ENCODE measurements around the gene ZNF516.

Gene ZNF516

GRCh38 chr18:76441002-76441667, 53.9 kb downstream of the ZNF516 start:
- no peak for DNase-seq

DNA sequence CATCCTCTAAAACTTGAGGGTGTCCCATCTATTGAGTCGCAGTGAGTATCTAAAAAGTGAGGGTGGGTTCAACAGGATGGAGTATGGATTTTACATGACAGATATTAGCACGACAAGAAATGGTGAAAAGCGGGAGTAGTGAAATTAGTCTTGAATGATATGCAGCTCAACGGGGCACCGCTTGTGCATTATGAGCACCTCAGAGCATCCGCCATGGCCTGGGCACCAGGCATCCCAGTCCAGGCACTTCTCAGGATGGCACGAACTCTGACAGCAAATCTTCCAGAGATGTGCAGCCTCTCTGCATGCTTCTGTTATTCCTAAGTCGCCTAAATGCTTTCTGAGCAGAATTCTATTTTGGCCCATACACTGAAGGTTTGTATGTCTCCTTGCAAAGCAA, 57.1 kb downstream of the ZNF516 start:
- DNase-seq, result no peak

DNA sequence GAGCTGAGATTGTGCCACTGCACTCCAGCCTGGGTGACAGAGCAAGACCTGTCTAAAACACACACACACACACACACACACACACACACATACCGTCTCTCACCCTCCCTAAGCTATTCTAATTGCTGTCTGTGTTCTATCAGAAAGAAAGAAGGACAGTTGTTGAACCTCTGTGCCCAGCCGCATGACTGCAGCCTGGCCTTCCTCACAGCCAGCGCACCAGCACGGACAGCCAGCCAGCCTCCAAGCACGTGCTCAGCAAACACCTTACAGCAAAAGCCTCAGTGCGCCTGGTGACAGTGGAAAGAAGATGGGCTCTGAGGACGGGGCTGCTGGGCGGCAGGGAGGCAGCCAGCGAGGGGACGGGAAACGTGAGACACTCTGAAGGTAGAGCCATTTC, 58.0 kb downstream of the ZNF516 start:
- no peak for DNase-seq

DNA sequence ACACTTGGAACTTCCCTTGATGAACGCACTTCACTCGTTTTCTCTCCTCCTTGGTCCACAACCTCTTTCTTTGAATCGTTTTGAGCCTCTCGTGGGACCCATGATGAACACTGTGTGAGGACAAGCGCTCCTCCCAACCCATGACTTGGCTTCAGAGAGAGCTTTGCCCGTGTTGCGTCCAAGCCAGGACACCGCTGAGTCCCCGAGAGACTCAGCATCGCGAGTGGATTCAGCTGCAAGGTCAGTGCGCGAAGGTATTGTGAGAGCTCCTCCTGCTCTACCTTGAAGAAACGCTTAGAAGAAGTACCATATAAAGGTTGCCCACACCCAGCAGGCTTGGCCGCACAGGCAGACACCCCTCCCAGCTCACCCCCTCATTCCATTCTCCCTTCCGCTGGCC, 58.7 kb downstream of the ZNF516 start:
- no peak for DNase-seq

DNA sequence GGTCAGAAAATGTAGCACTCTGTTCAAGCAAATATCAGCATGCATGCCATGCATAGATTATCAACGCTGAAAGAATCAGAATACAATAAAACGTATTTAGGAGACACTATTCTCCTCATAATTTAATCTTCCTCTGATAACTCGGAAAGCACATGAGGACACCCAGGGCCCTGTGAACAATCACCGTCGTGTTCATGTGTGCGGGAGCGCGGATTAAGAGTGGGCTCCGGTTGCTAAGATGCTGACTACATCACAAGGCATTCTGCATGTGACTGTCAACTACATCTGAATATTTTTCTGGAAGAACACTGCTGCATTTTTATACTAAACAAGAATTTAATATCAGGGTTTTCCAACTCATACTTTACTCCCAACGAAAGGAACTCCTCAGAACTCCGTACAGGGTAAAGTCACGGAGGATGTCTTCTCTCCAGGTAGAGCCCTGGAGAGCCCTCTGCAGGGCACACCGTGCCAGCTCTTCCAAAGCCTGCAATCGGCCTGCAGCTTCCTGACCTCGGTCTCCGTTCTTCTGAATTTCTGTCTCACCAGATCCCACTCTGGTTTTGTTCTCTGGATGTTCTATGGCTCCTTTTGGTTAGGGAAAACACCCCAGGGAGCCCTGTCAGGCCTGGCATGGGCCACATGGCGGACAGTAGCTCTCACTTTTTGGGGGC, 59.6 kb downstream of the ZNF516 start:
- DNase-seq, result no peak

DNA sequence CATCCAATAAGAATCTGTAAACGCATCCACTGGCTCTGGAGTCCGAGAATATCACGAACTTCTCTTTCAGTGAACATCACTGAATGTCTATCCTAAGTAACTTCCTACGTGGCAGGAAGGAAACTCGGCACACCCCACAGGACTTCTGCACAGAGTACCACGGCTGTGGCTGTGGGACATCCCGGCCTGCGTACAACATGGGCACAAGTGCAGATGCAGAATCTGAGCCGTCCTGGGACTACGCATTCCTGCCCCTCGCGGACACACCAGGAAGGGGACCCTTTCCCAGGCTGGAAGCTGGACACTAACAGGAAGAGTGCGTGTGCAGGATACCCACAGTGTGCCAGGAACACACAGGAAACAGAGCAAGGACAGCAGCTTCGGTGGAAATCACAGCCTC, 60.6 kb downstream of the ZNF516 start:
- no peak for DNase-seq

DNA sequence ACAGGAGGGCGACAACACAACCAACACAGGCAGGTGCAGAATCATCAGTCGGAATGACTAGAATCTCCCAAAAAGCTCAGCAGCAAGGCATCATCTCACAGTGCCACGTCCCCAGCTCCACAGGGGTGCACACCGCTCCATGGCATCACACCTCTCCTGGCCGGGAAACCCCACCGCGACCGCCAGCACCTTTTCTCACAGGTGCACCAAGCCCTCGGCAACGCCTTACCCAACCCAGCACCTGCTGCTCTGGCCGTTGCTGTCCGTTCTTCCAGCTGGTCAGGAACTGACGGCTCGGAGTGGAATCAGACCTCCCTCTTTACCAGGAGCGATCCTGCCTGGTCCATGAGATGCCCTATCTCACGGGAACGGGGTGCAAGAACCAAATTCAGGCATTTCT, 61.3 kb downstream of the ZNF516 start:
- DNase-seq, result no peak

DNA sequence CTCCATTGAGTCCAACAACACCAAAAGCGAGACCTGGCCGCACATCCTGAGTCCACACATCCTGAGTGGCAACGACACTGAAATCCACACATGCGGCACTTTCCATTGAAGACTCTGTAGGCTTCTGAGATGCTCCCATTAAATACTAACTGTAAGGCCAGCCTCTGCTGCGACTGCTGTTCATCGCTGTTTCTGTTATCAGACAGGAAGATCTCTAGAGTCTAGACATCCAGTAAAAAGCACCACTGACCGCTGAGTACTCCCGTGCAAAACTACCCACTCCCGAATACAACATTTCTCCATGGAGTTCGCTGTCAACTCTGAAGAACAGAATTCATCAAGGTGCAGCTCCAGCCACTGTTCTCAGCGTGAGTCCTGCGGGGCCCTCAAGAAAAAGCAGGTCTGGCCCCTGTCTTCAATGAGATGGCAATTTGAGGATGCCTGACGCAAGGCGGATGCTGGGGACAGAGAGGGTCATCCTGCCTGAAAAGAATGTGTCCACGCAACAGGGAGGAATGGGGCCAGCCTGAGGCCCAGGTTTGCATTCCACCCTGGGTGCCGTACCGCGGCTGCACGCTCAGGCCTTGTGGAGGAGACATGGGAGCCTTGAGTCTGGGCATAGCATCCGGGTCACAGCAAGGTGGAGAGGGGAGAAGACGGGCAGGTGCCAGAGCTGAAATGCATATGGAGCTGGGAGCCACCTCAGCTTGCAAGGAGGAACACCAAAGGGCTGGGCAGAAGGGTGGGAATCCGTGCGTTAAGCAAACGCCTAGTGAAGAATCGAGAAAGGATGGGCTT, 61.9 kb downstream of the ZNF516 start:
- no peak for DNase-seq

DNA sequence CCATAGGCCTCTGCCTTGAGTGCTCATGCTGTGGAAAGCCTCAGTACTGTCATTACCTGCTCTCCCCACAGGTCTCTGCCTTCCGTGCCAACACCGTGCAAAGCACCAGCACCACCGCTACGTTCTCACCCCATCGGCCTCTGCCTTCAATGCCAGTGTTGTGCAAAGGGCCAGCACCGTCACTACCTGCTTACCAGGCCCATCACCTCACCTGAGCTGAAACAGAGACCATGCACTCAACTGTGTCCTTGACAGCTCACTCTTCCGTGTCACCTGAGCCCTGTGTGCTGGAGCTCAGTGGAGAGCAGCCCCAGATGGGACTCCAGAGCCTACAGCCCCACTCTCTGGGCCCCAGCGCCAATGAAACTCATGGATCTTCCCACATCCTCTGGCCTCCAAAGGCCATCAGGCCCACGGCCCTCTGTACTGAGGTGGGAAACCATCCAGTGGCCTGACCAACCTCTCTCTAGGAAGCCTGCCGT, 62.7 kb downstream of the ZNF516 start:
- DNase-seq, result peak; percentile 40

DNA sequence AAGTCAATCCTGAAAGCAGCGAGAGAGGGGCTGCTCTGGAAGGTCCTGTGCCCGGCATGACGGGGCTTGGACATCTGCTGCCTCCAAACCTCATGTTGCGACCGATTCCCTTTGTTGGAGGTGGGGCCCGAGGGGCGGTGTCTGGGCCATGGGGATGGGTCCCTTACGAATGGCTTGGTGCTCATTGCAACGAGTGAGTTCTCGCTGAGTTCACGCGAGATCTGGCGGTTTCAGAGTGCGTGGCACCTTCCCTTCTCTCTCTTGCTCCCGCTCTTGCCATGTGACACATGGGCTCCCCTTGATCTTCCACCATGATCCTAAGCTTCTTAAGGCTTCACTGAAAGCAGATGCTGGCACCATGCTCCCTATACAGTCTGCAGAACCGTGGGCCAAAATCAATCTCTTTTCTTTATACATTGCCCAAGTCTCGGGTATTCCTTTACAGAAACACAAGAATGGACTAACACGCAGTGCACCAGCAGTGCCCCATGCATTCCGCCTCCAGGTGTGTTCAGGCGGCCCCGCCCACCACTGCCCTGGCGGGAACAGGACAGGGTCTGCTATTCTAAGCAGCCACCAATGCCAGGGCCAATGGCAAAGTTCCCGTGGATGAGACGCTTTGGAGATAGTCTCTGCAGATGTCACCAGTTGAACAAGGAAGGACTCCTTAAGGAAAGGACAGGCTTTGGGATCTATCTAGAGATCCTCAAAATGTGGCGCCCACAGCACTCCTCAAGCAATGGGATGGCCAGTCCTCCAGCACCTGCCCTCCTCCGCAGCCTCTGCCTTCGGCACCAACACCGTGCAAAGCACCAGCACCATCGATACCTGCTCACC, 63.4 kb downstream of the ZNF516 start:
- no peak for DNase-seq

- no peak for DNase-seq
Observed at GRCh38 chr18:76430636-76431035, 64.4 kb downstream of the ZNF516 start.

DNA sequence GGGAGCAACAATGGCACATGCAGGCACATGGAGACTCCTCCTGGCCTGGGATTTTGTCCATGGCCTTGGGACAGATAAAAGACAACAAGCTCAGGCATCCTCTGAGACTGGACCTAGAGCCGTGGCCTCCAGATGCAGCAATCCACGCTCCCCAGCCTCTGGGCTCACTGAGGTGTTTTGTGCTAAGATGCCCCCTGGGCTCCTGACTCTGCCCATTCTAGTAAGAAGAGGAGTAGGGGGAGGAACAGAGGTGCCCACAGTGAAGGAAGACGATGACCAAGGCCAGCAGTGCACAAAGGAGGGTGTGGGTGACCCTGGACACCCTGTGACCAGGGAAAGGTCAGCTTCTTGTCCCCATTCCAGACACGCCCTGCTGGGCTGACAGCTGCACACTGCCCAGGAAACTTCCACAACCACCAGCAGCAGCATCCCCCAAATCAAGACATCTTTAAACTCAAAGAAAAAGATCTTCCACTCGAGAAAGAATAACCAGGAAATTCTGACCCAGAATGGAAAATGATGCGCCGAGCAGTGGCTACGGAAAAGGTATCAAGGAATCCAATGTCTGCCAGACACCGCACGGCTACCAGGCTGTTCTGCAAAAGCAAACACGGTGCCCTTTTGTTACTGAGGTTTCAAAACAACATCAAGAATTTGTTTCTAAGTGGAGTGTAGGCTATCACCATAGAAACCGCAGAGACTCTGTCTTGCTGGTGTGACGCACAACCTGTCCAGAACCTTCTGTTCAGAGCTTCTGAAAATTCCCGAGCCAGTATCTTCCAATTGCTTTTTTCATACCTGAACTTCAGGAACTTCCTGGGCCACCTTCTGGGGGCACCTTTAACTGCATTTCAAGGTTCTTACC, 65.5 kb downstream of the ZNF516 start:
- peak; percentile 29 for DNase-seq

DNA sequence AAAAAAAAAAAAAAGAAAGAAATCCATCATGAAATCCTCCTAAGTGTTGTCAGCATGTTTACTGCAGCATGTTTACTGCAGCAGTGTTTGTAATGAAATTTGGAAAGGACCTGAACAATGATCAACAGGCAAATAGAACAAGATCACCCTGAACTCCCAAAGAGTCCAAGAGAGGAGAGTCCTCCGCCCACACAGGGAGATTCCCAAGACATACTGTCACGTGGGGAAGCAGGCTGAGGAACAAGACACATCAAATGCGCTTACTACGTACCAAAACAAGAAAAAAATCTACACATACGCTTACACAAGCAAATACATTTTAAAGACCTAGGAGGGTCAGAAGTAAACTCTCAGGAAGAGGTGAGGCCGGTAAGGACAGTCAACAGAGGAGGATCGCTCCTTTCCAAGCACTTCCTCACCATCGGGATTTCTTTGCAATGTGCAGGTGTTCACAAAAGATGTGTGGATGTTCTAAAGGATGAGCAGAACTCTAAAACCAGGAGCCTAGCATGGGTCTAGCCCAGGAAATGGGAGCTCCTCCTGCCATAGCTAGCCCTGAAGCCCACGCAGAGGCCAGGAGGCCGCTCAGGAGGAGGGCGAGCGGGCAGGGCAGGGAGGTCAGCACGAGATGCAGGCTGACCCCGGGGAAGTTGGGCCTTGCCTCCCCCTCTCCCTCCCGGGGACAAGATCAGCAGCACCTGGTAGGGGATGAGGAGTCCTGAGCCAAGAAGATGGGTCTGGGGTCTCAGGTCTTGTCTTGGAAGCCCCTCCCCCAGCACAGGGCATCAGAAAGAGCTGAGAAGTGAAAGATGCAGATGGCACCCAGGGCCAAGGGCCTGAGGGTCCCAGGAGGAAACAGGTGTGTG, 66.4 kb downstream of the ZNF516 start:
- no peak for DNase-seq

GRCh38 chr18:76426737-76427305, 68.2 kb downstream of the ZNF516 start:
- peak; percentile 63 for DNase-seq

DNA sequence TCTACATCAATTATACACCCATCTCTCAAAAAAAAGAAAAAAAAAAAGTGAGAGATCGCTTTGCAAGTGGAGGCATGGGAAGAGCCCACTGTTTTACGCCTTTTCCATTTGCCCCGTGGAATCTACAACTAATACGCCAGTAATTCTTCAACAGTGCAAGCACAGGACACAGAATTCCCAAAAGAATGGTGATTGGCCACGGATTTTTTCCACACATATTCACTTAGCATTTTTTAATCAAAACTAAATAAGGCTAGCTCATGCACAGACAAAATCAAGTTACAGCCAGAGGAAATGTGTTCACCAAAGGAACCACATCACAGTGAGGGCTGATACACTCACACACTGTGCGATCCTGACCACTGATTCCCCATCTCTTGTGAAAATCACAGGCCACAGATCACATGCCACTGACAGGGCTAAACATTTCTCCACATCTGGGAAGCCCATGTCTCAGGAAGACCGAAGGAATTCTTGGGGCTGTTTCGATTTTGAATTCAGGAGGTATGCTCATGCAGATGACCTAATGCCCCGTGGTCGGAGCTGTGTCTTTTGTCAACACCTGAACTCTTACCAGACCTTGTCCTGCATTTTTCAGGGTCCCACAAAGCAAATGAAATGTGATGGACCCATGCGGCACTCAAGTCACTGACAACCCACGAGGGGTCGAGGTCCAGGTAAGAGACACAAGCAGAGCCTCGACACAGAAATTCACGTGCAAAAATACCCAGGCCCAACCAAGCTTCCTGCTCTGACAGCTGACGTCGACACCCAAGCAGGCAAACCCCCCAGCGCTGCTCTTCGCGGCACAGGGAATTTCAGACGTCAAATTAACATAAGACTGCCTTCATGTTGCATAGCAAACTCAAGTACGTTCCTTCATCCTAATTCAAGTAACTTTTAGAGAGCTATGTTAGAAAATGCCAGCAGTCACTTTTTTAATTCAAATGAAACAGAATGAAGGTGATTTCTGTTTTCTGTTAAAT, 69.6 kb downstream of the ZNF516 start:
- no peak for DNase-seq

DNA sequence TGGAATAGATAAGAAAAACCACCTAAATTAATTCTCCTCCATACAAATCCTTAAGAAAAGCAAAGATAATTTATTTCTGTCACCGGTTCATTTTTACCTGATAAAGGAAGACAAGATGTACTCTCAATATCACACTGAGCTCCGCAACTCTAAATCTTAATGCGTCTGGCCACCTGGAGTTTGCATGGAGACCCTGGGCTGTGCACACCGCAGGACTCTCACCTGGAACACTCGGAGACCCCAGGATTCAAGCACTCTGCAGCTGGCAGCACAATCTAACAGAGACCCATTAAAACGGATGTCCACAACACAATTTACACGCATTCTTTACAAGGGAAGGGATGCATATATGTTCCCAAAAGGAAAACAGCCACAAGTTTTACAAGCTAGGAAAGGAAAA, 72.2 kb downstream of the ZNF516 start:
- no peak for DNase-seq

GRCh38 chr18:76422121-76422520, 72.9 kb downstream of the ZNF516 start:
- no peak for DNase-seq

GRCh38 chr18:76421685-76422078, 73.4 kb downstream of the ZNF516 start:
- no peak for DNase-seq

Measured in NCI-H510A treated with DMSO at 0.1 percent for 48 hours (cell line).